Transverse colon (tissue), 4 donors: Measurements from ENCODE around the gene DDX51. TPM values are rescaled to one million over a fixed set of nuclear protein-coding genes. Genes with fewer than 3 reads are reported as not detected.

Source experiments
- DNase-seq: peaks from one replicate; pipeline ENCODE4 v3.0.0-alpha.2; 2019
- H3K27ac ChIP-seq, 4 donors: fragments of 200-600 bp; sonication (generic); 2 replicates each; pipeline ENCODE4 v1.5.1; 2016 to 2018; ENCODE audit warnings: inconsistent platforms in 4 of 4
- H3K27me3 ChIP-seq: fragments of 200-600 bp; sonication (generic); 2 replicates; pipeline ENCODE4 v1.5.1; 2017; ENCODE audit warnings: inconsistent platforms
- H3K36me3 ChIP-seq, 4 donors: fragments of 200-600 bp; sonication (generic); 2 replicates each; pipeline ENCODE4 v1.5.1; 2017 to 2019; ENCODE audit warnings: inconsistent platforms in 4 of 4
- H3K4me1 ChIP-seq, 4 donors: fragments of 200-600 bp; sonication (generic); 2 replicates each; pipeline ENCODE4 v1.5.1; 2017 to 2020; ENCODE audit warnings: inconsistent platforms in 4 of 4
- H3K4me3 ChIP-seq, 4 donors: fragments of 200-600 bp; sonication (generic); 1 replicate in 1 of 4; 2 replicates in 3 of 4; pipeline versions ENCODE4 v1.5.1 to v1.6.1; 2017 to 2019; ENCODE audit warnings: inconsistent platforms in 4 of 4
- H3K9me3 ChIP-seq, 2 donors: fragments of 200-600 bp; sonication (generic); 2 replicates each; pipeline ENCODE4 v1.5.1; 2017 to 2019; ENCODE audit warnings: inconsistent platforms in 2 of 2
- EP300 ChIP-seq: sonication (generic); formaldehyde crosslinking; IDR thresholded peaks from one replicate; pipeline ENCODE4 v1.6.1; 2017; ENCODE audit warnings: antibody characterized with exemption, low read depth
- POLR2A ChIP-seq: fragments of 450-650 bp; IDR thresholded peaks from one replicate; pipeline ENCODE4 v1.6.1; 2016; ENCODE audit warnings: antibody characterized with exemption, mild to moderate bottlenecking, moderate library complexity
- POLR2AphosphoS5 ChIP-seq, 3 donors: sonication (generic); formaldehyde crosslinking; IDR thresholded peaks; one replicate each; pipeline ENCODE4 v1.6.1; 2016; ENCODE audit warnings: antibody characterized with exemption in 3 of 3
- WGBS, 2 donors: methylation state at CpG; one replicate each; pipeline ENCODE4 v1.1.5; 2018; ENCODE audit warnings: low coverage in 1 of 2; 5-methylcytosine and 5-hydroxymethylcytosine counted together
- in situ Hi-C, 4 donors: fragments of 200-750 bp; cut with MboI; loops; one replicate each; pipeline versions ENCODE4 v1.15.0 to v1.15.1; 2017; ENCODE audit warnings: low sequenced_read_pairs in 3 of 4, low pct_ligation_motif_present in 1 of 4, low pct_unique_long_range_greater_than_20kb in 1 of 4
- intact Hi-C: fragments of 100-400 bp; cut with DNase I; formaldehyde crosslinking; loops from one replicate; pipeline ENCODE4 v1.15.1; 2023; ENCODE audit warnings: low total_unique reads
- total RNA-seq, 4 donors: library from RNA; depleted of rRNA; stranded (reverse); fragments of >200 nt; gene quantifications; one replicate each; pipeline ENCODE4 v1.1.0, GENCODE V29; 2016
- TF ChIP-seq, protein P1 (sequence below), 5 experiments: fragments of 200-600 bp in 3 of 5; fragments of 450-650 bp in 2 of 5; sonication (generic) in 3 of 5; IDR thresholded peaks; 1 replicate in 2 of 5; 2 replicates in 3 of 5; pipeline ENCODE4 v1.5.1; 2016 to 2017; ENCODE audit warnings: antibody characterized with exemption in 5 of 5, inconsistent platforms in 3 of 5, mild to moderate bottlenecking in 2 of 5, moderate library complexity in 1 of 5

Gene DDX51
- total RNA-seq, 4 donors from 2014 or later: 5.3 to 52.7 (median 21.2) TPM

- Histone ChIP-seq H3K36me3 (no peaks in the 10 kb centered on the region), H3K9me3 (no peaks in the 10 kb centered on the region), H3K27ac (no peak overlapping the region), H3K4me1 (peaks cover 0 to 17% (median 9%) of the 10 kb centered on the region in 4 donors), H3K4me3 (no peak overlapping the region), H3K27me3 (no peaks in the 10 kb centered on the region)
- in situ Hi-C loops: no loop called here
- 95 to 97% methylated on average over 5 of the region's 5 CpGs for WGBS, 2 donors
- no peak for DNase-seq
- intact Hi-C loops: loop anchor here (10.0 kb wide), 1 partner anchor 217 kb away; no protein-coding TSS in a partner anchor
- no peak for TF ChIP-seq POLR2A
- no peak for TF ChIP-seq POLR2AphosphoS5 (IDR thresholded peaks at IDR 0.05)
- TF ChIP-seq EP300: no peak
- TF ChIP-seq, protein P1, sequence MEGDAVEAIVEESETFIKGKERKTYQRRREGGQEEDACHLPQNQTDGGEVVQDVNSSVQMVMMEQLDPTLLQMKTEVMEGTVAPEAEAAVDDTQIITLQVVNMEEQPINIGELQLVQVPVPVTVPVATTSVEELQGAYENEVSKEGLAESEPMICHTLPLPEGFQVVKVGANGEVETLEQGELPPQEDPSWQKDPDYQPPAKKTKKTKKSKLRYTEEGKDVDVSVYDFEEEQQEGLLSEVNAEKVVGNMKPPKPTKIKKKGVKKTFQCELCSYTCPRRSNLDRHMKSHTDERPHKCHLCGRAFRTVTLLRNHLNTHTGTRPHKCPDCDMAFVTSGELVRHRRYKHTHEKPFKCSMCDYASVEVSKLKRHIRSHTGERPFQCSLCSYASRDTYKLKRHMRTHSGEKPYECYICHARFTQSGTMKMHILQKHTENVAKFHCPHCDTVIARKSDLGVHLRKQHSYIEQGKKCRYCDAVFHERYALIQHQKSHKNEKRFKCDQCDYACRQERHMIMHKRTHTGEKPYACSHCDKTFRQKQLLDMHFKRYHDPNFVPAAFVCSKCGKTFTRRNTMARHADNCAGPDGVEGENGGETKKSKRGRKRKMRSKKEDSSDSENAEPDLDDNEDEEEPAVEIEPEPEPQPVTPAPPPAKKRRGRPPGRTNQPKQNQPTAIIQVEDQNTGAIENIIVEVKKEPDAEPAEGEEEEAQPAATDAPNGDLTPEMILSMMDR (IDR thresholded peaks at IDR 0.05): no peak
Observed at GRCh38 chr12:132157733-132158409, 13.8 kb upstream of the DDX51 start.

- no peak overlapping the region for H3K27ac ChIP-seq
- H3K36me3 ChIP-seq: peaks cover 0 to under 1% (median 0%) of the 10 kb centered on the region in 4 donors
- H3K9me3 ChIP-seq: no peaks in the 10 kb centered on the region
- no peak for DNase-seq
- TF ChIP-seq EP300: no peak
- TF ChIP-seq POLR2AphosphoS5 (IDR thresholded peaks at IDR 0.05): no peak
- intact Hi-C loops: loop anchor here (10.0 kb wide), 1 partner anchor 218 kb away; no protein-coding TSS in a partner anchor
- no peak overlapping the region for H3K4me3 ChIP-seq
- H3K27me3 ChIP-seq: no peaks in the 10 kb centered on the region
- in situ Hi-C loops: no loop called here
- WGBS, 2 donors: 75 to 86% methylated on average over 7 to 8 of the region's 8 CpGs
- H3K4me1 ChIP-seq: peaks cover 0 to 9% (median 7%) of the 10 kb centered on the region in 4 donors
Observed at GRCh38 chr12:132156573-132157325, 12.6 kb upstream of the DDX51 start.

- WGBS, 2 donors: 96% methylated on average over 7 to 10 of the region's 10 CpGs
- no peak for DNase-seq
- Histone ChIP-seq H3K9me3 (no peaks in the 10 kb centered on the region), H3K4me3 (no peak overlapping the region), H3K27ac (no peak overlapping the region), H3K4me1 (peaks cover 0 to 9% (median 7%) of the 10 kb centered on the region in 4 donors), H3K36me3 (peaks cover 0 to 5% (median 0%) of the 10 kb centered on the region in 4 donors), H3K27me3 (no peaks in the 10 kb centered on the region)
- TF ChIP-seq EP300 (no peak), POLR2AphosphoS5 (IDR thresholded peaks at IDR 0.05) (no peak), POLR2A (no peak)
- TF ChIP-seq, protein P1 (IDR thresholded peaks at IDR 0.05): no peak
- intact Hi-C loops (loop anchor here (10.0 kb wide), 1 partner anchor 219 kb away; no protein-coding TSS in a partner anchor), in situ Hi-C loops (no loop called here)
Observed at GRCh38 chr12:132155771-132156572, 11.9 kb upstream of the DDX51 start.

- Histone ChIP-seq H3K4me1 (peaks cover 0 to 9% (median 7%) of the 10 kb centered on the region in 4 donors), H3K27ac (no peak overlapping the region), H3K27me3 (no peaks in the 10 kb centered on the region), H3K9me3 (no peaks in the 10 kb centered on the region), H3K36me3 (peaks cover 0 to 5% (median 0%) of the 10 kb centered on the region in 4 donors), H3K4me3 (no peak overlapping the region)
- 92 to 100% methylated on average over 1 to 43 of the region's 51 CpGs for WGBS, 2 donors
- TF ChIP-seq, protein P1 (IDR thresholded peaks at IDR 0.05): no peak
- no peak for TF ChIP-seq EP300
- no peak for TF ChIP-seq POLR2AphosphoS5 (IDR thresholded peaks at IDR 0.05)
- no peak for TF ChIP-seq POLR2A
- in situ Hi-C loops: no loop called here
- intact Hi-C loops: loop anchor here (10.0 kb wide), 1 partner anchor 220 kb away; no protein-coding TSS in a partner anchor
- no peak for DNase-seq
Observed at GRCh38 chr12:132154941-132155770, 11.0 kb upstream of the DDX51 start.
